HG03521 (cell line): ENCODE results near the gene HOXA10.
A peak's percentile ranks its signal among the peaks of the same experiment; 100 is the strongest.

Experiments used
- ATAC-seq: cut with Tn5 transposase; IDR thresholded peaks from one replicate; pipeline ENCODE4 v1.9.1; 2021; ENCODE audit warnings: mild to moderate bottlenecking, moderate library complexity; ENCODE audit not compliant: unreplicated experiment

Gene HOXA10

GRCh38 chr7:27173956-27174873, at the start of gene HOXA10:
Gene HOXA10, minus strand, starts transcription at chr7:27174320. Its CDS starts 14 bp downstream, at chr7:27174306.
- ATAC-seq, result no peak

GRCh38 chr7:27221201-27221797, 47.2 kb upstream of the HOXA10 start:
- no peak for ATAC-seq

- ATAC-seq, result no peak
Observed at GRCh38 chr7:27220440-27220955, 46.4 kb upstream of the HOXA10 start.

- no peak for ATAC-seq
Observed at GRCh38 chr7:27219821-27220220, 45.7 kb upstream of the HOXA10 start.

GRCh38 chr7:27217951-27218350, 43.8 kb upstream of the HOXA10 start:
- no peak for ATAC-seq

- ATAC-seq, result no peak
Observed at GRCh38 chr7:27215356-27215755, 41.2 kb upstream of the HOXA10 start.

GRCh38 chr7:27214239-27214950, 40.3 kb upstream of the HOXA10 start:
- no peak for ATAC-seq

- no peak for ATAC-seq
Observed at GRCh38 chr7:27213433-27214238, 39.5 kb upstream of the HOXA10 start.

- no peak for ATAC-seq
Observed at GRCh38 chr7:27212497-27213432, 38.6 kb upstream of the HOXA10 start.

GRCh38 chr7:27211764-27212204, 37.7 kb upstream of the HOXA10 start:
- ATAC-seq, result no peak

- ATAC-seq, result no peak
Observed at GRCh38 chr7:27211084-27211446, 36.9 kb upstream of the HOXA10 start.

GRCh38 chr7:27210441-27211083, 36.4 kb upstream of the HOXA10 start:
- peak; percentile 56 for ATAC-seq

GRCh38 chr7:27209933-27210440, 35.9 kb upstream of the HOXA10 start:
- ATAC-seq, result no peak

- ATAC-seq, result no peak
Observed at GRCh38 chr7:27208998-27209397, 34.9 kb upstream of the HOXA10 start.

GRCh38 chr7:27207348-27207985, 33.3 kb upstream of the HOXA10 start:
- no peak for ATAC-seq

- ATAC-seq, result no peak
Observed at GRCh38 chr7:27205325-27206280, 31.5 kb upstream of the HOXA10 start.

GRCh38 chr7:27204851-27205322, 30.8 kb upstream of the HOXA10 start:
- no peak for ATAC-seq
